HG02884 (cell line): ENCODE measurements around the gene WDFY4.

ENCODE experiments used
- ATAC-seq: cut with Tn5 transposase; IDR thresholded peaks from one replicate; pipeline ENCODE4 v1.9.1; 2021; ENCODE audit warnings: mild to moderate bottlenecking, moderate library complexity; ENCODE audit not compliant: unreplicated experiment

Gene WDFY4

DNA sequence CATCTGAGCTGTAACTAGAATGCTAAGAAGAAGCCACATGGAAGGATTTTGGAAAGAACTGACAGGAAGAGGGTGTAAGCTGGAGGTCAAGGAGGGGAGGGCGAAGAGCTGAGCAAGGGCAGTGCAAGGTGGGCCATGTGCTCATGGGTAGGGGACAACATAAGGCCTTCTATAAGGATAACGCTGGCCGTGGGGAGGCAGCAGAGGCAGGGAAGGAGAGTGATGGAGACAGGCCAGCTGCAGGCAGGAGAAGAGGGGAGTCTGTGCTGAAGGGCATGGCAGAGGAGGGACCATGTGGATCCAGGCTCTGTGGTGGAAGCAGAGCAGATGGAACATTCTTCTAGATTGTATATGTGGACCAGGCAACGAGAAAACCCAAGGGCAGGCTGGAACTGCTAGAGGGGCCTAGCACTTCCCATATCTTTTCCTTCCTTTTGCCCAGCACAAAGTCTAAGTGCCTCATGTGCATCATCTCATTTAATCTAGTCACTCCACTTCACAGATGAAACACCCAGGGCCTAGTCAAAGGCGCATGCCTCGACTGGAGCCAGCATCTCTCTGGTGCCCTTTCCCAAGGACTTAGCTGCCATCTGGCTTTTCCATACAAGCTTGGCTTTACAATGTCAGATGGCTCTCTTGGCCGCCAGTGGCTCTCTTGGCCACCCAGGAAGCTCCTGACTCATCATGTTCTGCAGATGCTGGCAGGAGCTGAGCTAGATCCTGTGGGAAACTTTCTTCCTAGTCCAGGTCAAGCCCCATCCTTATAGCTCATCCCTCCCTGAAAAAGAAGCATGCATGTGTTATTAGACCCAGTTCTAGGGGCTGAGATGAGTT, 248.4 kb downstream of the WDFY4 start:
- ATAC-seq = no peak

DNA sequence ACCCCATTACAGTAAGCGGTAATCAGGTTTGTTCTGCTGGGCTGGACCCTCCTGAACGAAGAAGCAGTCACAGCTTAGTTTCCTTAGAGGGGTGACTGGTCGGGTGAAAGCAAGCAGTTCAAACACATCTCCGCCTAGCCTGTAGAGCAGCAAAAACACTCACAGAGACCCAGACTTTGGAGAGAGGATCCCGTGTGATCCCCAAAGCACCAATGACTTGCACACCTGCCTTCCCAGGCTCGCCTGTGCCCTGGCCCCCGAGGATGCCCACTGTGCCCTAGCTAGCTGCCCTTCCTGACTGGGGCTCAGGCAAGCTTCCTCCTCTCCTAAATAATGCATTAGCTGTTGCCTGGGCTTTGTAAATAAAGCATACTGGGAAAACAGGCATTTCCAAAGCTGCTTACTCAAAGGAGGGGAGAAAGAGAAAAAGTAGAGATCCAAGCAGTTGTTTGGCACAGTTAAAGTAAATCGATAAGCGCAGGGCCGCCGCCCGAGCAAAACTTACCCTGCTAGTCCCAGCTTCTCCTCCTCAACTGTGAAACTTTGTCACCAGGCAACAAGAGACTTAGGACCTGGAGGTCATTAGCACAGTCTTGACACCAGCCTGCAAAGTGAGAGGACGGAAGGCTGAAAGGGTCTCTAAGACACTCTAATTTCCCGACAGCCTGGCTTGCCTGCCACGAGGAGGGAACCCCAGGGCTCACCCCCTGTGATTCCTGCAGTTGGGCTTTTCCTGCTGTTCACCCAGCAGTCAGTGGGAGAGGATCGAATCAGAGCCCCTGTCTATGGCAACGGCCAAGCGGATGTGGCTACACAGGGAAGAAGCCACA, 250.2 kb downstream of the WDFY4 start:
- no peak for ATAC-seq

DNA sequence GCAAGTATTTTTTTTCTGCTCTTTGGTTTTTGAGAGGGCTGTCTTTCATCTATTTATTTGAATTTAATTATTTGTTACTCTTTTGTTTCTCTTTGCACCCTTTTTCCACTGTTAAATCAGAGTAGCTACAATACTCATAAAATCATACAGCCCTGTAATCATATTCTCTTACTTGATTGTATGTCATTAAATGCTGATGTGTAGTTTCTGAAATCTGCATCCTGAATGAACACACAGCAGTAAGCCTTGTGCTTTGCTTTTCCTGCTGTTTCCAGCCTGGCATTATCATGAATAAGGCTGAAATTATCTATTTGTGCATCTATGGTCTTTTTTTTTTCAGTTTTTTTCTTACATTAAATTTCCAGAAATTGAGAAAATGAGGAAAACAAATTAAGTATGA, 250.9 kb downstream of the WDFY4 start:
- no peak for ATAC-seq

DNA sequence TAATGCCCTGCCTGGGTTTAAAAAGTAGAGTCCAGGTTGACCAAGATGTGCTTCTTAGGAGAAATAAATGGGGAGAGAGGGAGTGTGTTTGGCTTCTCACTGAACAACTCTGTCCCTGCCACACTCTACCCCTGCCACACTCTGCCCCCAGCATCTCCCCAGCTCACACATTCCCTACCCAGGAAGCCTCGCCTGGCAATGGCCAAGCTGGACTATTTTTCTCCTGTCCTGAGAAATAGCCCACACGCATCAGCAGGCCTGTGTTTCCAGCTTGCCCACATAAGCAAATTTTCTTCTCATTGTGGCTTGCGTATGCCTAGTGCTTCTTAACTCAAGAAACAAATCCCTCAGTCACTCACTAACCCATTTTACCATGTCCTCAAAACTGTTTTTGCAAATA, 253.1 kb downstream of the WDFY4 start:
- ATAC-seq = no peak

DNA sequence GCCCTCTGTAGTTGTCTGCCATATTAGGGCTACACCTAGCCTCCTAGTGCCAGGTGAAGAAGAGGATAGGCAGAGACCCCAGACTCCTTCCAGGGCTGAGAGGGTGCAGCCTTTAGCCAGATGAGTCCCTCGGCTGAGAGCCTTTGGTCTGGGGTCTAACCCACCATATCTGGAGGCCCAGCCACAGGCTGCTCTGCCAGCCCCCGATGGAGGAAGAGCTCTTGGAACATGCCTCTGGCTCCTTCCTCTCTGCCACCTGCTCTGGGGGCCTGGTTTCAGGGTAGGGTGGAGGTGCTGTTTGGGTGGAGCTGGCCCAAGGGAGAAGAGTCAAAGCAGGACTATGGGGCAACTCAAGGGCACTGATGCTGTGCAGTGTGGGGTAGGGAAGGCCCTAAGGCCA, 253.6 kb downstream of the WDFY4 start:
- no peak for ATAC-seq

DNA sequence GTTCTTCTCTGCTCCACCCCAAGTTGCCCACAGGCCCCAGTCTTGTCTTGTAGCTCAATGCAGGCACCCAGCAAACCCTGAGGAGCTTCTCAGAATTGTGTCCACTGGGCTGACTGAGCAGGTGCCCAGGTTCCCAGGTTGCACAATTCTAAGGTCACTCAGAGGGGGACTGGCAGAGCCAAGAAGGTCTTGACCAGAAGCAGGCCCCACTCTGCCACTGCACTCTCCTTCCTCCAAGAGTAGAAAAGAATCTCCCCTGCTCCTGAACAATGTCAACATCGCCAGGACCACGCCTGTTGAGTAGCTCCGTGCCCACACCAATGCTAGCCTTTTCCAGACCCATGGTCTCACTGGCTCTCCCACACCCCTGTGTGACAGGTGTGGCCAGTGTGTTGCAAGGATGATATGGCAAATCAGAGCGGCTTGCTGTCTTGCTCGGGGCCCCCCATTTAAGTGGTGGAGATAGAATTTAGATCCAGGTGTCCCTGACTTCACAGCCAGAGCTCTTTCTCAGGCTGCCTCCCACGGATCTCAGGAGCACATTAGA, 254.4 kb downstream of the WDFY4 start:
- ATAC-seq = no peak

DNA sequence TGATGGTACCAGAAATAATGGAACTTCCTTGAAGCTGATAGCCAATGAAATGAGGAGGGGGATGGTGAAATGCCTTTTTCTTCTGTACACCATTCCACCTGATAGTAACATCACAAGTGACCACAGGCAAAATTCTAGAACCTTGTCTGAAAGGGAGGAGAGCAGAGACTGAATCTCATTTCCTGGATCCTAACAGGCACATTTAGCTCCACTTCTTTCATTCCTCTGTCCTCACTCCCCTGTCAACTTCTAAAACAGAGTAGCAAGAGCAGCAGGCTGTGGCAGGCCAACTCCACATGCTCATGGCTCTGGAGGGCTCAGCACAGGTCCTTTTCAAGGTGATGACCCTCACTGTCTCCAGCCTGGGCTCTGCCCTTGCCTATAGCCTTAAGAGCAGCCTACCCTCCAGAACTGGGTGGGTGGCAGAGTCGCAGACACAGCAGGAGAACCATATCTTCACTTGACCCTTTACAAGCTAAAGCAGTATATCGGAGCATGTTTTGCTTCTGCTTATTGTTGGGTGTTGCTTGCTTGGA, 255.2 kb downstream of the WDFY4 start, which contains the start of gene LRRC18:
Gene LRRC18 (minus strand): TSS at position 51 of the 536 bp plus-strand sequence. CDS start 25,685 bp downstream, outside the sequence.
- ATAC-seq = no peak

DNA sequence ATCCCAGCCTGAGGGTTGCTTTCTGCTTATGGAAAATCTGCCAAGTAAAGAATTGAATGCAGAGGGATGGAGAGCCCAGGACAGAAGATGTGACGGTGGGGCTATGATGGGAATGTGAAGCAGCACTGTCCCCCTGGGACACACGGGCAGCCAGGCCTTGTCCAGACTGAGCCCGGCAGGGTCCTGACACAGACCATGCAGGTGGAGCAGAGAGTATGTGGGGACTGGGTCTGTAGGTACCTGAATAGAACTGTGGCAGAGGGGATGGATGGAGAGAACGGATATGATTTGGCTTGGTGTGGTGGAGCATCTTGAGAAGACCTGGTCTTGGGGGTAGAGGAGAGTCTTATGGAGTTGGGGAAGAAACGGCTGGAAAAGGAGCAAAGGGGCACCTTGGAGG, 255.7 kb downstream of the WDFY4 start:
- ATAC-seq = no peak

DNA sequence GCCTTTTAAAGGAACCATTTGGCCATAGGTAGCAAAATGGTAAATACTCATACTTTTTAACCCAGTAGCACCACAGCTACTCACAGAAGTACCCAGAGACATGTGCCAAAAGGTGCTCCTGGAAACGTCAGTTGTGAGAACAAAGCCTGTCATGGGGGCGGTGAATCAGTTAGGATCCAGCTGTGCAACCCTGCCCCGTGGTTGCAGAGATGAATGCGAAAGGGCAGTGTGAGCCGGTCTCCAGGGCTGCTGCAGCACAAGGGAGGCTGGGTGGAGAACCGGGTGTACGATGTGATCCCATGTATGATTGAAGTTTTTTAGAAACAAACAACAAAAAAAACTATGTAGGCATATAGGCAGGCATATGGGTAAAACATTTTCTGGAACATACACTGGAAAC, 256.3 kb downstream of the WDFY4 start:
- ATAC-seq = no peak

DNA sequence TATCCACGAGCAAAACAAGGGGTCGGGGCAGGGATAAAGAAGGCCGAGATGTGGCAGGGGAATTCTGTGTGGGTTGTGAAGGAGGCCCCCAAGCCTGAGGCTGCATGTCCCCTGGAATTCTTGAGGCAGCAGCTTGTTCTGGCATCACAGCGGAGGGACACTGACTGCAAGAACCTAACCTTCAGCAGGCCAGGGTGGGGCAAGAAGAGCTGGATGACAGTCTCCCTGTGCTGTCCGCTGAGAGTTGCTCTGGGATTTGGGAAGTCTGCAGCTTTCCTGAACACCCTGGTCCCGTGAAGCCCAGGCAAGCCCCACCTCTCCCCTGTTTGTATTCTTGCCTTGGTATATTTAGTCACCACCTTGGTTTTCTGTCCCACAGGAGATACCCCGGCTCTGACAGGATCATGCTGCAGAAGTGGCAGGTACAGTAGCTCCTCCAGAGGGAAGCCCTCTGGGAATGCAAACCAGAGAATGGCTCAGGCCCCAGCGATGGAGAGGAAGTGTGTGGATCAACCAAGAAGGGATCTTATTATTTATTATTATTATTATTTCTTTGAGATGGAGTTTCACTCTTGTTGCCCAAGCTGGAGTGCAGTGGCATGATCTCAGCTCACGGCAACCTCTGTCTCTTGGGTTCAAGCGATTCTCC, 256.9 kb downstream of the WDFY4 start:
- no peak for ATAC-seq

DNA sequence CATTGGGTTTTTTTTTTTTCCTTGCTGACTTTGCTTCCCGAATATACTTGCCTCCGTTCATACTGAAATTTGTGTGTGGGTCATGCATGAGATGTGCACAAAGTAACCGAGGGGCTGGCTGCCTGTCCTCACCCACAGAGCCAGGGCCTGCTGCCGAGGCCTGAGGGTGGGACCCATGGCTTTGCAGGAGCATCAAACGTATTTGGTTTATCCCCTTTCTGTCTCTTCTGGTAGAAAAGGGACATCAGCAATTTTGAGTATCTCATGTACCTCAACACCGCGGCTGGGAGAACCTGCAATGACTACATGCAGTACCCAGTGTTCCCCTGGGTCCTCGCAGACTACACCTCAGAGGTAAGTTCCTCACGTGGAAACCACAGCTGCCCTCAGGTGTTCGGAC, 258.4 kb downstream of the WDFY4 start:
- no peak for ATAC-seq

DNA sequence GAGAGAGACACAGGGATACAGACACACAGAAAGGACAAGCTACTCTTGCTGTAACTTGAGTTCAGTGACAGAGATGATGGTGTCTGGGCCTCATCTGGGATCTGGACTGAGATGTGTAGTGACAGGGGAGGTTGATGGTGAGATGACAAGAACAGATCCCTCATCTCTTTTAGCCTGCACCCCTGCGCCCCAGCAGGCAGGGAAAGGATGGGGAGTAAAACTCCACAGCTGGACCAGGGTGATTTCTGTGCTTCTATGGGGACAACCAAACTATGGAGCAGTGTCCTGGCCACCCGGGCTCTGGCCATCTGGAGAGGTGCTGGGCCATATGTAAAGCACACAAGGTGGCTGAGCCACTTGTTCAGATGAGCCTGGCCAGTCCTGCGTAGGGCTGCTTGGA, 259.5 kb downstream of the WDFY4 start:
- no peak for ATAC-seq

DNA sequence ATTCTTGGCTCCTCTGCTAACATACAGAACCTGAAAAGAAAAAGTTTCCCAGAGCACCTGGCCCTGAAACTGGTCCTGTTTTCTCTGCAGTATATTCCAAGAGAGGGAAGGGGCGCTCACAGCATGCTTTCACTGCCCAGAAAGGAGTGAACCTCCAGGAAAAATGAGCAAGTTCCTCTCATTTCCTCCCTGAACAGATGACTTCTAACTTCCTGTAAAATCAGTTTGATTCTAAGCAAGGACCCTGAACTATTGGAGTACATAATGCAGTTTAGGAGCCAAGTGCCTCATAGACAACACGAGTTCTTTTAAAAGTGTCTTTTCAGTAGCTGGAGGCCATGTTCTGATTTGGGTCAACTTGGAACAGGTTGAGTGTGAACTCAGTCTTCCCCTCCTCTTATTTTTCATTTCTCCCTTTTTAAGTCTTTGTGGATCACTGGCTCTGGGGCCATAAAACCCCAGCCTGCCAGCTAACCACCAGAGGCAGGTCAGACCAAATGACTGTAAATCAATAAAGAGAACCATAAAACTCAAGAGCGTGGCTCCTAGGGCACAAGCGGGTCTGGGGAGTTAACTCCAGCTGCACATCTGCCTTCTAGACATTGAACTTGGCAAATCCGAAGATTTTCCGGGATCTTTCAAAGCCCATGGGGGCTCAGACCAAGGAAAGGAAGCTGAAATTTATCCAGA, 260.9 kb downstream of the WDFY4 start:
- no peak for ATAC-seq

DNA sequence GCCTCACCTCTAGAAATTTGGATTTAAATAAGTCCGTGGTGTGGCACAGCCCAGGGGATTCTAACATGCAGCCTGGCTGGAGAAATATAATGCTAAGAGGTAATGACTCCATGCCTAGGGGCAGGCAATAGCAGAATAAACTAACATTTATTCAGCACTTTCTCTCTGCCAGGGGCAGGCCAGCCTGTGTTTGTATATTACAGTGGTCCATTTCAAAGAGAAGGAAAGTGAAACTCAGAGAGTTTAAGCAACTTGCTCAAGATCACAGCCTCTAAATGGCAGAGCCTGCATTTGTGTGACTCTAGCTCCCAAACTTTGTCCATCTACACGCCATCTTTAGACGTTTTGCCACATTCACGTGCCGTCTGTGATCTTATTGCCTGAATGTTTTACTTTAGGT, 261.7 kb downstream of the WDFY4 start:
- no peak for ATAC-seq

DNA sequence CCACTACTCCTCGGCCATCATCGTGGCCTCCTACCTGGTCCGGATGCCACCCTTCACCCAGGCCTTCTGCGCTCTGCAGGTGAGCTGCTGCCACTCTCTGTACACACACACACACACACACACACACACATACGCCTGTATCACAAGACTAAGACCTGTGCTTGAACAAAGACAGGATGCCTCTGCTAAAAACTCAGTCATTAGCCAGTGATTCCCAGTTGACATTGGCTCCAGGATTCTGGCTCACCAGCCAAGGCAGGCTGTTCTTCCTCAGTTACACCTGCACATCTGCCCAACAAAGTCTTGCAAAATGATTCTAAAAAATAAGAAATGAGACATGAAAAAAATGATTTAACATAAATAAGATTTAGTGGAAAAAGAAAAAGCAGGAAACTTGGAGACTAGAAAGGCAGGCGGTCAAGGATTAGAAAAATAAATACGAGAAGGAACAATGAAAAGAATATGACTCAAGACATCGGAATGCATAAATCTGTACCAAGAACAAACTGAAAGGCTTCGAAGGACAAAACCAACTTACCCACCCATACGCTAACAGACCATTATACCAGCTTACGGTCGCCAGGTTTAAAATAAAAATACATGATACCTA, 262.3 kb downstream of the WDFY4 start:
- ATAC-seq = no peak

DNA sequence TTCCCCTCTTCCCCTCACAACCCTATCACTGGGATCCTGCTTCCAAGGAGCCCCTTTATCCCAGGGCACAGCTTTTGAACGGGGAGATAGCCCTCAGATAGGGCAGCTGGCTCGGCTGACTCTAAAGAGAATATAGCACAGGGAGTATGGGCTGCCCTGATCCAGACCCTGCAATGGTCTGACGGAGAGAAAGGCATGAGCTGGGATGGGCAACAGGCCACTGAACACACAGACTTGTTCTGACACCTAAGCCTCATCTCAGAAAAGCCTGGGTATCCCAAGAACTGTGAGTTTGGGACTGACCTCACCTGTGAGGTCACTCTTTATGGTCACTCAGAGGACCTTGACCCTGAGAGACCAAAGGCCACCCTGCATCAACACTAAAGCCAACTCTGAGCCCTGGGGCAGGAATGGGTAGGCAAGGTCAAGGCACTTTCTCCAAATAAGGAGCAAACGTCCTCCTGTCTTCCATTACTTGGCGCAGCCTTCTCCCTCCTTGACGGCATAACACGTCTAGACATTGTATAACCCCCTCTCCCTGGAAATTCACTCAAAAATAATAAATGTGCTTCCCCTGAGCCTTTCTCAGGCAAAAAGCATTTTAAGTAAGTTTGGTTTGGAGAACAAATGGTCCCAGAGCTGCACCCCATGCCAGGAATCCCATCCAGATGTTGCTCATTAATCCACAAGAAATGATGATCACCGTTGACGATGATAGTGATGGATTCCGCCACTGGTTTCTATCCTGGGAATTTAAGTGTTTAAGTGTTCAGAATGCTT, 263.2 kb downstream of the WDFY4 start:
- no peak for ATAC-seq

DNA sequence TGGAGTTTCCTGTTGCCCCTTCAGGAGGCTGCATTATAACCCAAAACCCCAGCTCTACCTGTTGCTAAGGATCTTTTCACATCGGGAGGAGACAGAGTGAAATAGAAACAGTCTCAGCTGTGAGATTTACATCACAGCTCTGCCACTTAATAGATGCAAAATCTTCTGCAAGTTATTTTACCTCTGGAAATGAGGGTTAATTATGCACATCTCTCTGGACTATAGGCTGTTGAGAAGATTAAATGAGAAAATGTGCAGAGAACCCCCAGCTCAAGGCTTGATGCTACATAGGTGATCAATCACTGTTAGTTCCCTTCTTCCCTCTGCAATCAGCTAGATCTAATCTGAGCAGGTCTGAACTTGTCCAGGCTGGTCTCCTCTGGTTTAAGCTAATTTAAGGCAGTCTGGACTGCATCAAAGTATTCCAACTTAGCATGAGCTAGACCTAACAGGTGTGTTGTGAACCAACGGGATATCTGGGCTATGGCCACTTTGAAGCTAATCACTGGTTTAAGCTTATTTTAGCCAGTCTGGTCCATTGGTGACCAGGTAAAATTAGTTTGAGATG, 263.9 kb downstream of the WDFY4 start:
- no peak for ATAC-seq

DNA sequence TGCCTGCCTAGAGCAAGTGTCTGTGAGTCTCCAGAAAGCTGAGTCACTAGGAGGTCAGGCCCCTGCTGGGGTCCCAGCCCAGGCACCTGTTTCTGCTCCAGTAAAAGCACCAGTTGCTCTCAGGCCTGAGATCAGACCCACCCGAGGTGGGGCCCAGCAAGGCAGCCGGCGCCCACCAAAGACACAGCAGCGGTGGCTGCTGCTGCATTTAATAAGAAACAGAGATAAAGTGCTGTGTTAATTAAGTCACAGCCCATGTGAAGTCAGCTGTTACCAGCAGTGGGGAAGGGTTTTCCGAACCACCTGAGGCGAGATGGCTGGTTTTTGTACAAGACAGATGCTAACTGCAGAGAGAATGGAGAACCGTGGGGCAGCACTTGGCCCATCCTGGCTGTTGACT, 267.0 kb downstream of the WDFY4 start:
- no peak for ATAC-seq
